Endothelial cell (in vitro differentiated cells): ENCODE measurements around the gene TSR3. TPM values are rescaled to one million over a fixed set of nuclear protein-coding genes. Genes with fewer than 3 reads are reported as not detected.

Source experiments
- DNase-seq: peaks from one replicate; pipeline ENCODE4 v3.0.0; 2021; ENCODE audit warnings: low spot score
- H3K27ac Mint-ChIP-seq: one replicate; pipeline ENCODE4 v1.8.0; 2021; ENCODE audit warnings: mixed read lengths, inconsistent platforms; ENCODE audit not compliant: unreplicated experiment
- H3K27me3 Mint-ChIP-seq: one replicate; pipeline ENCODE4 v1.8.0; 2021; ENCODE audit warnings: mild to moderate bottlenecking, moderate library complexity, mixed read lengths, inconsistent platforms; ENCODE audit not compliant: unreplicated experiment
- H3K36me3 Mint-ChIP-seq: one replicate; pipeline ENCODE4 v1.8.0; 2021; ENCODE audit warnings: mild to moderate bottlenecking, low read depth, mixed read lengths, inconsistent platforms; ENCODE audit not compliant: unreplicated experiment
- H3K4me1 Mint-ChIP-seq: one replicate; pipeline ENCODE4 v1.8.0; 2021; ENCODE audit warnings: mild to moderate bottlenecking, mixed read lengths, inconsistent platforms; ENCODE audit not compliant: unreplicated experiment
- H3K4me3 Mint-ChIP-seq: one replicate; pipeline ENCODE4 v1.8.0; 2021; ENCODE audit warnings: mild to moderate bottlenecking, mixed read lengths, inconsistent platforms; ENCODE audit not compliant: unreplicated experiment
- H3K9me3 Mint-ChIP-seq: one replicate; pipeline ENCODE4 v1.8.0; 2021; ENCODE audit warnings: mixed read lengths, inconsistent platforms; ENCODE audit not compliant: unreplicated experiment
- CTCF ChIP-seq: fragments of 200-600 bp; sonication (generic); IDR thresholded peaks from one replicate; pipeline ENCODE4 v1.5.0; 2021; ENCODE audit warnings: antibody characterized with exemption; ENCODE audit not compliant: unreplicated experiment
- total RNA-seq: library from RNA; stranded (reverse); fragmentation: NEBNext Ultra II Directional; extraction: Animal tissue kit (Norgen Biotek cat#: 25700); gene quantifications from one replicate; pipeline ENCODE4 v1.2.1, GENCODE V29; 2021; ENCODE audit not compliant: unreplicated experiment

TSR3 gene
- total RNA-seq, 1 donor from 2014 or later = 68.2 TPM

- peak overlapping the region; percentile 98 for H3K27ac Mint-ChIP-seq
- H3K4me3 Mint-ChIP-seq = peak overlapping the region; percentile 99
- H3K27me3 Mint-ChIP-seq = peaks cover 9% of the 10 kb centered on the region
- H3K4me1 Mint-ChIP-seq = peaks cover 14% of the 10 kb centered on the region
- peaks cover 5% of the 10 kb centered on the region for H3K36me3 Mint-ChIP-seq
- no peaks in the 10 kb centered on the region for H3K9me3 Mint-ChIP-seq
- TF ChIP-seq CTCF = no peak
- no peak for DNase-seq
Observed at GRCh38 chr16:1309888-1310831, 41.5 kb downstream of the TSR3 start.

GRCh38 chr16:1308977-1309885 lies 42.4 kb downstream of the TSR3 start, which contains the start of gene UBE2I:
Gene UBE2I, plus strand, starts transcription at chr16:1309636. Its CDS starts 4,395 bp downstream, at chr16:1314031.
- no peak for TF ChIP-seq CTCF
- peak within 1 kb of the TSS; percentile 98 for H3K27ac Mint-ChIP-seq
- peaks cover 9% of the 10 kb centered on the region for H3K27me3 Mint-ChIP-seq
- peaks cover 5% of the 10 kb centered on the region for H3K36me3 Mint-ChIP-seq
- H3K9me3 Mint-ChIP-seq = no peaks in the 10 kb centered on the region
- H3K4me3 Mint-ChIP-seq = peak within 1 kb of the TSS; percentile 99
- peak; percentile 98 for DNase-seq
- peaks cover 14% of the 10 kb centered on the region for H3K4me1 Mint-ChIP-seq

GRCh38 chr16:1308036-1308976 lies 43.4 kb downstream of the TSR3 start:
- H3K4me3 Mint-ChIP-seq = peak overlapping the region; percentile 86
- peaks cover 9% of the 10 kb centered on the region for H3K27me3 Mint-ChIP-seq
- H3K27ac Mint-ChIP-seq = peak overlapping the region; percentile 82
- no peak for DNase-seq
- H3K4me1 Mint-ChIP-seq = peaks cover 14% of the 10 kb centered on the region
- no peak for TF ChIP-seq CTCF
- peaks cover 5% of the 10 kb centered on the region for H3K36me3 Mint-ChIP-seq
- H3K9me3 Mint-ChIP-seq = no peaks in the 10 kb centered on the region

- DNase-seq = no peak
- no peak for TF ChIP-seq CTCF
- no peak overlapping the region for H3K4me3 Mint-ChIP-seq
- H3K9me3 Mint-ChIP-seq = no peaks in the 10 kb centered on the region
- peaks cover 14% of the 10 kb centered on the region for H3K4me1 Mint-ChIP-seq
- H3K27me3 Mint-ChIP-seq = peaks cover 9% of the 10 kb centered on the region
- H3K36me3 Mint-ChIP-seq = peaks cover 5% of the 10 kb centered on the region
- H3K27ac Mint-ChIP-seq = no peak overlapping the region
Observed at GRCh38 chr16:1306334-1306733, 45.3 kb downstream of the TSR3 start.
